Epithelial cell of proximal tubule (primary cell): ENCODE measurements around the gene CACNG4. TPM values are rescaled to one million over a fixed set of nuclear protein-coding genes. Genes with fewer than 3 reads are reported as not detected.

ENCODE experiments used
- DNase-seq: peaks from one replicate; pipeline ENCODE4 v3.0.0-alpha.2; 2011; ENCODE audit warnings: low read depth
- H3K4me3 ChIP-seq: 2 replicates; pipeline ENCODE4 v1.5.1; 2011; ENCODE audit warnings: low read depth, mild to moderate bottlenecking, low read length
- total RNA-seq: library from RNA; depleted of rRNA; stranded (reverse); fragments of >200 nt; gene quantifications from 2 replicates; pipeline ENCODE4 v1.2.3, GENCODE V29; 2015
- TF ChIP-seq, protein P1 (sequence below): conservative IDR thresholded peaks from 2 replicates; pipeline ENCODE4 v1.5.1; 2012; ENCODE audit warnings: low read depth, mild to moderate bottlenecking, low read length

Gene CACNG4
- total RNA-seq, 1 donor from 2014 or later: 0.29 TPM

DNA sequence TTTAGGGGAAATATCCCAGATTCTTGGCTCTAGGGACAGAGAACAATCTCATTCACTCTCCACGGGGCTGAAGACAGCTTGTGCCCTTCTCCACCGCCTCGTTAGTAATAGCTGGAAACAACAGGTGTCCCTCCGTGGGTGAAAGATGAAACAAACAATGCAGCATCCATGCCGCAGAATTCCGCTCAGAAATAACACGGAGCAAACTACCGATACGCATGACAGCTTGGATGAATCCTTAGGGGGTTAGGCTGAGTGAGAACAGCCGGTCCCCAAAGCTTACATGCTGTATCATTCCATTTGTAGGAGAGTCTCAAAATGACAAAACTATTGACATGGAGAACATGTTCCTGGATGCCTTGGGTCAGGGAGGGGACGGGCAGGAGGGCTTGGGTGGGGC, 50.5 kb downstream of the CACNG4 start:
- TF ChIP-seq, protein P1, sequence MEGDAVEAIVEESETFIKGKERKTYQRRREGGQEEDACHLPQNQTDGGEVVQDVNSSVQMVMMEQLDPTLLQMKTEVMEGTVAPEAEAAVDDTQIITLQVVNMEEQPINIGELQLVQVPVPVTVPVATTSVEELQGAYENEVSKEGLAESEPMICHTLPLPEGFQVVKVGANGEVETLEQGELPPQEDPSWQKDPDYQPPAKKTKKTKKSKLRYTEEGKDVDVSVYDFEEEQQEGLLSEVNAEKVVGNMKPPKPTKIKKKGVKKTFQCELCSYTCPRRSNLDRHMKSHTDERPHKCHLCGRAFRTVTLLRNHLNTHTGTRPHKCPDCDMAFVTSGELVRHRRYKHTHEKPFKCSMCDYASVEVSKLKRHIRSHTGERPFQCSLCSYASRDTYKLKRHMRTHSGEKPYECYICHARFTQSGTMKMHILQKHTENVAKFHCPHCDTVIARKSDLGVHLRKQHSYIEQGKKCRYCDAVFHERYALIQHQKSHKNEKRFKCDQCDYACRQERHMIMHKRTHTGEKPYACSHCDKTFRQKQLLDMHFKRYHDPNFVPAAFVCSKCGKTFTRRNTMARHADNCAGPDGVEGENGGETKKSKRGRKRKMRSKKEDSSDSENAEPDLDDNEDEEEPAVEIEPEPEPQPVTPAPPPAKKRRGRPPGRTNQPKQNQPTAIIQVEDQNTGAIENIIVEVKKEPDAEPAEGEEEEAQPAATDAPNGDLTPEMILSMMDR: no peak
- DNase-seq: no peak

GRCh38 chr17:67016039-67016762, 51.7 kb downstream of the CACNG4 start:
- TF ChIP-seq, protein P1: no peak
- H3K4me3 ChIP-seq: no peak overlapping the region
- no peak for DNase-seq

More for the DNA sequence above, 50.5 kb downstream of the CACNG4 start:
- H3K4me3 ChIP-seq: no peak overlapping the region

GRCh38 chr17:67017910-67018309, 53.4 kb downstream of the CACNG4 start:
- TF ChIP-seq, protein P1: no peak
- H3K4me3 ChIP-seq: no peak overlapping the region
- DNase-seq: no peak

DNA sequence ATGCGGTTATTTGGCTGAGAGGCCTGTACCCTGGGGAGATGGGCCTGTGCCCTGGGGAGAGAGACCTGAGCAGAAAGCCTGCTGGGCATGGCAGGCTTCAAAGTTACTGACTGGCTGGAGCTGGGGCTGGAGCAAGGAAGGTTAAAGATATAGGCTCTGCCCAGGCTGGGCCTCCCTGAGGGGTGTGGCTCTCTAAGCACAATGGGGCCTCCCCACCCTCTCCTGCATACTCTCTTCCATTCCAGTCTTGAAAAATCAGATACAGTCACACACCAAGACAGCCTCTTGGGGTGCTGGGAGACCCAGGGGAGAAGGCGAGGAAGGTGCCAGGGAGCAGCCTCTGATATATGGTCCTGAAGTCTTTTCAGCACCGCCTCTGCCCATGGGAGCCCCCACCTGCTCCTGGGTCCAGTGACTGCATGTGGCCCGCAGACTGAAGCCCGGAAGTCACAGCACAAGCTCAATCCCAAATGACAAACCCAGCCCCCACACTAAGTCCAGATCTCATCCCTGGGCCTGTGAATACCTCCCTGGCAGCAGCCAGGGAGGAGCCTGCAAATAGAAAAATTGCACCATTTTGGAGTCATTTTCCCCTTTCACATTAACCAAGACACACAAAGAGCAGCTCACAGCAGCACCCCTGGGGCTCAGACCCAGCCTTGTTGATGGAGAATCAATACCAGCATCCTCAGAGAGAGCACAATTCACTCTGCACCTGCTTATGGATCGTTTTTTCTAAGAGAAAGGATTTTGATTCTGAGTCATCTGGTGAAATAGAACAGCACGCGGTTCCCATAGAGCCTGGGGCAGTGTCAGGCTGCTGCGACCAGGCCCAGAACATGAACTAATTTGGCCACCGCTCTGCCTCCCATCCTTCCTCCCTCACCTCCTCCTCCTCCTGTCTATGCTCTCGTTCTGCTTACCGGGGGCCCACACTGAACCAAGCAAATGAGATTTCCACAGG, 54.2 kb downstream of the CACNG4 start:
- TF ChIP-seq, protein P1: no peak
- DNase-seq: no peak
- H3K4me3 ChIP-seq: no peak overlapping the region

DNA sequence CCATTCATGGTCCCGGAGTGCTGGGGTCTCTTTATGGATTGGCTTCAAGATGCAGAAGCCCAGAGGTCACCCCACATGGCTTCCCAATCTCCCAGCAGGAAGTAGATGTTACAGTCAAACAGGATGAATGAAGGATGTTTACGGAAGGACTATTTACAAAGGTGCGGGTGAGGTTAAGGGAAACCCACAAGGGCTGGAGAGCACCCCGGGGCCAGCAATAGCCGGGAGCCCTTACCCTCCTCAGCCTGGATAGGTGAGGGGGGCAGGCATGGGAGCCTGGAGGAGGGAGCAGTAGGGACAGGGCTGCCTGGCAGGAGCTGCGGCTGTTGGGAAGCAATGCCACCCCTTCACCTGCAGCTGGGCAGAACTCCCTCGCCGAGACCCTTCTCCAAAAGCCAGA, 55.3 kb downstream of the CACNG4 start:
- TF ChIP-seq, protein P1: no peak
- DNase-seq: no peak
- no peak overlapping the region for H3K4me3 ChIP-seq

GRCh38 chr17:67020293-67020766, 55.8 kb downstream of the CACNG4 start:
- no peak overlapping the region for H3K4me3 ChIP-seq
- DNase-seq: no peak
- TF ChIP-seq, protein P1: no peak
